Type B pancreatic cell (in vitro differentiated cells): ENCODE results near the gene USP19. TPM values are rescaled to one million over a fixed set of nuclear protein-coding genes. Genes with fewer than 3 reads are reported as not detected.

Experiments
- DNase-seq: peaks from one replicate; pipeline ENCODE4 v3.0.0; 2021; ENCODE audit warnings: mixed read lengths; ENCODE audit not compliant: unreplicated experiment; ENCODE audit errors: extremely low spot score
- H3K27ac Mint-ChIP-seq: 2 replicates; pipeline ENCODE4 v1.8.0; 2021; ENCODE audit warnings: mild to moderate bottlenecking, mixed read lengths
- H3K27me3 Mint-ChIP-seq: 2 replicates; pipeline ENCODE4 v1.8.0; 2021; ENCODE audit warnings: mixed read lengths
- H3K36me3 Mint-ChIP-seq: 2 replicates; pipeline ENCODE4 v1.8.0; 2021; ENCODE audit warnings: mixed read lengths
- H3K4me1 Mint-ChIP-seq: one replicate; pipeline ENCODE4 v1.8.0; 2021; ENCODE audit warnings: mixed read lengths; ENCODE audit not compliant: unreplicated experiment
- H3K4me3 Mint-ChIP-seq: 2 replicates; pipeline ENCODE4 v1.8.0; 2021; ENCODE audit warnings: mild to moderate bottlenecking, mixed read lengths
- H3K9me3 Mint-ChIP-seq: 2 replicates; pipeline ENCODE4 v1.8.0; 2021; ENCODE audit warnings: mixed read lengths
- total RNA-seq: library from RNA; stranded (reverse); gene quantifications from 2 replicates; pipeline ENCODE4 v1.2.1, GENCODE V29; 2021; ENCODE audit warnings: low replicate concordance
- TF ChIP-seq, protein P1 (sequence below): fragments of 200-600 bp; sonication (generic); conservative IDR thresholded peaks from 2 replicates; pipeline ENCODE4 v1.5.0; 2021; ENCODE audit warnings: antibody characterized with exemption, mild to moderate bottlenecking

The USP19 gene
- total RNA-seq, 1 donor from 2014 or later: 86.4 TPM

DNA sequence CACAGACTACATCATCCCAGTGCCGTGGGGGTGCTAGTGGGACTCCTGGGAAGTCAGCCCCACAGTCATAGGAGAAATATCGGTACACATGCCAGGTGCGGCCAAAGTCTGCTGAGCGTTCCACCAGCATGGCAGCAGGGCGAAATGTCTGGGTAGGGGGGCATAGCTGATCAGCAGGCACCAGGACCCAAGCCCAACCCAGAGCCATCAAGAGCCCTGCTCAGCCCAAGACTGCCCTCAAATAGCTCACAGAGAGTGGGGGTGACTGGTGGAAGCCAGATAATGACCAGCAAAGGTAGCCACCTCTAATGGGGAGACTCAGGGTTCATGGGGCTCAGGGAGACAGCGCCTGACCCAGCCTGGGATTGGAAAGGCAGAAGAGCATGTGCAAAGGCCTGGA lies 11.0 kb upstream of the USP19 start:
- Mint-ChIP-seq H3K36me3 (no peaks in the 10 kb centered on the region), H3K9me3 (no peaks in the 10 kb centered on the region), H3K27me3 (no peaks in the 10 kb centered on the region), H3K4me1 (no peaks in the 10 kb centered on the region), H3K4me3 (peak overlapping the region; percentile 95), H3K27ac (peak overlapping the region; percentile 92)
- TF ChIP-seq, protein P1, sequence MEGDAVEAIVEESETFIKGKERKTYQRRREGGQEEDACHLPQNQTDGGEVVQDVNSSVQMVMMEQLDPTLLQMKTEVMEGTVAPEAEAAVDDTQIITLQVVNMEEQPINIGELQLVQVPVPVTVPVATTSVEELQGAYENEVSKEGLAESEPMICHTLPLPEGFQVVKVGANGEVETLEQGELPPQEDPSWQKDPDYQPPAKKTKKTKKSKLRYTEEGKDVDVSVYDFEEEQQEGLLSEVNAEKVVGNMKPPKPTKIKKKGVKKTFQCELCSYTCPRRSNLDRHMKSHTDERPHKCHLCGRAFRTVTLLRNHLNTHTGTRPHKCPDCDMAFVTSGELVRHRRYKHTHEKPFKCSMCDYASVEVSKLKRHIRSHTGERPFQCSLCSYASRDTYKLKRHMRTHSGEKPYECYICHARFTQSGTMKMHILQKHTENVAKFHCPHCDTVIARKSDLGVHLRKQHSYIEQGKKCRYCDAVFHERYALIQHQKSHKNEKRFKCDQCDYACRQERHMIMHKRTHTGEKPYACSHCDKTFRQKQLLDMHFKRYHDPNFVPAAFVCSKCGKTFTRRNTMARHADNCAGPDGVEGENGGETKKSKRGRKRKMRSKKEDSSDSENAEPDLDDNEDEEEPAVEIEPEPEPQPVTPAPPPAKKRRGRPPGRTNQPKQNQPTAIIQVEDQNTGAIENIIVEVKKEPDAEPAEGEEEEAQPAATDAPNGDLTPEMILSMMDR: no peak
- no peak for DNase-seq

DNA sequence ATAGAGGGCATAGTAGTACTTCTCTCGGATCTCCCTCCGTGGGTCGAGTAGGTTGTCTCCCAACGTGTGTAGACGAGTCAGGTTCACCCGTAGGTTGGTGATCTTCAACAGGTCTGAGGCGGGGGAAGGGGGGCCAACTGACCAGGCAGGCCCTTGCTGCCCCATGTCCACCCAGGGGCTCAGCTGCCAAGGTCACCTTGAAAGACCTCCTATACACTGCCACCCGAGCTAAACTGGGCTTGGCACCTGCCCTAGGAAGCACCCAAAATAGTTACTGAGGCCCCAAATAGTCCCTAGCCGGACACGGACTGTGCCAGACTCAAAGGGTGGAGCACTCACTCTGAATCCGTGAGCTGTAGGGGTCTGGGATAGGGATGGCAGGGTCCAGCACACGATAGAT lies 10.4 kb upstream of the USP19 start:
- peak overlapping the region; percentile 95 for H3K4me3 Mint-ChIP-seq
- H3K36me3 Mint-ChIP-seq: no peaks in the 10 kb centered on the region
- no peaks in the 10 kb centered on the region for H3K9me3 Mint-ChIP-seq
- DNase-seq: no peak
- H3K4me1 Mint-ChIP-seq: no peaks in the 10 kb centered on the region
- H3K27me3 Mint-ChIP-seq: no peaks in the 10 kb centered on the region
- H3K27ac Mint-ChIP-seq: no peak overlapping the region
- TF ChIP-seq, protein P1: no peak

DNA sequence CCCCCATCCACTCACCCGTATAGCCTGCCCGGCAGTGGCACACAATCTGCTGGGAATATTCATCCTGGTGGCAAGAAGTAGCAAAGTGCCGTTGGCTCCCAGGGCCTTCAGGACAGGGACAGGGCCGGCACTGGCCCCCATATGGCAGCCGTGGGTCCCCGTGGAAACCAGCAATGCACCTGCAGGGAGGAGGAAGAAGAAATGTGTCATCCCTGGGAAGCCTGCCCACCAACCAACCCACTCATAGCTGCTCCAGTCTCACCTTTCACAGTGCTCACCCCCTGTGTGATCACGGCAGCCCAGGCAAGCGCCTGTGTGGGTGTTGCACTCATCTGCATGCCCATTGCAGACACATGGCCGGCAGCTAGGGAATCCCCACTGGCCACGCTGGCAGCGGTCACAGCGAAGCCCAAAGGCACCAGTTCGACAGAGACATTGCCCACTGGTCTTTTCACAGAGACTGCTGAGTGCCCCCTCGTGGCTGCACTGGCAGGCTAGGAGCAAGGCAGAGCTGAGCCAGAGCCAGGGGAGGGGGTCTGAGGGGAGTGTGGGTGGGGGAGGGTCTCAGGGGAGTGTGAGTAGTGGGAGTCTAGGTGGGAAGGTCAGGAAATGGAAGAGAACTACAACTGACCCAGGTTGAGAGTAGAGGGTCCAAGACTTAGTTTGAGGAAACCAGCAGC lies 4.5 kb upstream of the USP19 start:
- no peaks in the 10 kb centered on the region for H3K36me3 Mint-ChIP-seq
- DNase-seq: no peak
- no peaks in the 10 kb centered on the region for H3K9me3 Mint-ChIP-seq
- no peaks in the 10 kb centered on the region for H3K4me1 Mint-ChIP-seq
- H3K27ac Mint-ChIP-seq: peak overlapping the region; percentile 21
- H3K4me3 Mint-ChIP-seq: no peak overlapping the region
- H3K27me3 Mint-ChIP-seq: no peaks in the 10 kb centered on the region
- TF ChIP-seq, protein P1: no peak

DNA sequence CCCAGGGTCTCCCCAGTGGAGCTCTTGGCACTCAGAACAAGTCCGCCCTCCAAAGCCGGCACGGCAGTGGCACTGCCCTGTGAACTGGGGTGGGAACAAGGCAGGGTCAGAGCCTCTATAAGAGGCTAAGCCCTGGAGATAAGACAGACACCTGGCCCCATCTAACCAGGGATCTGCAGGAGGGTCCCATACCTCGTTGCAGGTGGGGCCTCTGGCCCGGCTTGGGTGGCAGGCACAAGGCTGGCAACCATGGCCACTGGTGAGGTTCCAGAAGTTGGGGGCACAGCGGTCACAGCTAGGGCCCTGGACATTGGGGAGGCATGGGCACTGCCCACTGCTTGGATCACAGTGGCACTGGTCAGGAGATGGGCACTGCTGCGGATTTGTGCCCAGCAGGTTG lies 3.6 kb upstream of the USP19 start:
- Mint-ChIP-seq H3K27me3 (no peaks in the 10 kb centered on the region), H3K4me1 (peaks cover 3% of the 10 kb centered on the region), H3K9me3 (no peaks in the 10 kb centered on the region), H3K27ac (no peak overlapping the region), H3K36me3 (no peaks in the 10 kb centered on the region), H3K4me3 (no peak overlapping the region)
- TF ChIP-seq, protein P1: no peak
- DNase-seq: no peak

DNA sequence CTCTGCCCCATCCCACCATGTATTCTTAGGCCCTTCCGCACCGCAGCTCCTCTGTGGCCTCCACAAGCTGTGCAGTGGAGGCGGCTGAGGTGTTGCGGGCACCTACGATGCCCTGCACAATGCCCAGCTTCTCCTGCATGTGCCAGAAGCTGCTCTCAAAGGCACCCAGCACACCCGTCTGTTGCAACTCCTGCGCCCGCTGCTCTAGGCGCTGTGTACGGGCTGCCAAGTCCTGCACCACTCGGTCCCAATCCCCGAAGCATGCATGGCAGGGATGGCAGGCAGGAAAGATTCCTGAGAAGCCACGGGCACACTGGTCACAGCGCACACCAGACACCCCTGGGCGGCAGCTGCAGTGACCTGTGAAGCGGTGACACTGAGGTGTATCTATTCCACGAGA lies 3.1 kb upstream of the USP19 start:
- Mint-ChIP-seq H3K36me3 (no peaks in the 10 kb centered on the region), H3K9me3 (no peaks in the 10 kb centered on the region), H3K27me3 (no peaks in the 10 kb centered on the region), H3K4me3 (no peak overlapping the region), H3K4me1 (peaks cover 3% of the 10 kb centered on the region), H3K27ac (no peak overlapping the region)
- TF ChIP-seq, protein P1: no peak
- no peak for DNase-seq
